H54 (cell line): Measurements from ENCODE around the gene ALDH16A1.

Source experiments
- DNase-seq: peaks from one replicate; pipeline ENCODE4 v3.0.0; 2011; ENCODE audit warnings: low spot score, mixed read lengths; ENCODE audit not compliant: insufficient read length
- FAIRE-seq: peaks from 3 replicates; lab custom pipeline; 2011; peaks lifted over from hg19 to GRCh38; lab: Jason Lieb, UNC
- POLR2A ChIP-seq: IDR thresholded peaks from 2 replicates; pipeline ENCODE4 v1.6.1; 2011; ENCODE audit warnings: low read depth, mild to moderate bottlenecking, low read length

ALDH16A1 gene

DNA sequence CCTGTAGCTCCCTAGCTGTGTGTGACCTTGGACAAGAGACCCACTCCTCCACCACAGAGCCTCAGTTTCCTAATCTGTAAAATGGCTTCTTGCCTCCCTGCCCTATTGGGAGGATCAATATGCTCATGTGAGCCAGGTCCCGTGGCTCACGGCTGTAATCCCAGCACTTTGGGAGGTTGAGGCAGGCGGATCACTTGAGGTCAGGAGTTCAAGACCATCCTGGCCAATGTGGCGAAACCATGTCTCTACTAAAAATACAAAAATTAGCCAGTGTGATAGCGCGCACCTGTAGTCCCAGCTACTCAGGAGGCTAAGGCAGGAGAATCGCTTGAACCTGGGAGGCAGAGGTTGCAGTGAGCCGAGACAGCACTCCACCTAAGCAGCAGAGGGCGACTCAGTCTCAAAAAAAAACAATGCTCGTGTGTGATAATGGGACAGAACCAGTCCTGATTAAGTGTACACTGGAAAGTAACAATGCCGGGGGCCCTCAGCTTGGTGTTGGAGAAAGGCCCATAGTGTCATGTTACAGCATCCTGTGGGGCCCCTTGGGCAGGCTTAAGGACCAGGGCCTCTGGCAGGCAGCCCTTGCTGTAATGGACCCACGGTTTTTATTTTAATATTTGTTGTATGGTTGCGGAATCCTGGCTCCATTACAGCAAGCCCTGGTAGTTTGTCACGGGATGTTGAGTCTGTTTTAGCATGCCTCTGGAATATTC, 50.0 kb downstream of the ALDH16A1 start:
- no peak for TF ChIP-seq POLR2A
- FAIRE-seq (no peak), DNase-seq (no peak)

DNA sequence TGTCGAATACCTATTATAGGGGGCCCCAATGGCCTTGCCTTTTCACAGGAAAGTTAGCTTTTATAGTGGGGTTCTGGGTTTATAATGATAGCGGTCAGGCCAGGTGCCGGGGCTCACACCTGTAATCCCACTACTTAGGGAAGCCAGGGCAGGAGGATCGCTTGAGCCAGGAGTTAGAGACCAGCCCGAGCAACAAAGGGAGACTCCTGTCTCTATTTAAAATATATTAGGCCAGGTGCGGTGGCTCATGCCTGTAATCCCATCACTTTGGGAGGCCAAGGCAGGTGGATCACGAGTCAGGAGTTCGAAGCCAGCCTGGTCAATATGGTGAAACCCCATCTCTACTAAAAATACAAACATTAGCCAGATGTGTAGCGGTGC, 50.5 kb downstream of the ALDH16A1 start:
- FAIRE-seq (no peak), DNase-seq (no peak)
- TF ChIP-seq POLR2A = no peak

DNA sequence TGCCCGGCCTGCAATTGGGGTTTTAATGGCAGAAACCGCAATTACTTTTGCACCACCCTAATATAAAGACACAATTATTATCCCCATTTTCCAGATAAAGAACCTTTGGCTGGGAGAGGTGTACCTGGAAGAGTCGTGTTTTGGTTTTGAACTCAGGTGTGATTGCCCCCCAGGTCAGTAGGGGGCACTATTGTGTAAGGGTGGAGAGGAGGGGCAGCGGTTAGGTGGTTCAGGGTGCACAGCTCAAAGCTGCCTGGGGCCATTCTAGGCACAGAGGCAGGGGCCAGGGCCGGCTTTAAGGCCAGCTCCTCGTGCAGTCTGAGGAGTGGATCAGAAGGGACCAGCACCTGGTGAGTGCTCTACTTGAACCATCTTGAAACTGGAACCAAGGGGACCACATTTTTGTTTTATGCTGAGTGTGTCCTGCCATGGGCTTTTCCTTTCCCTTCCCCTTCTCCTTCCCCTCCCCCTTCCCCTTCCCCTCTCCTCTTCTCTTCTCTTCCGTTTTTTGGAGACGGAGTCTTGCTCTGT, 53.6 kb downstream of the ALDH16A1 start:
- TF ChIP-seq POLR2A = no peak
- DNase-seq (peak; percentile 84), FAIRE-seq (no peak)

DNA sequence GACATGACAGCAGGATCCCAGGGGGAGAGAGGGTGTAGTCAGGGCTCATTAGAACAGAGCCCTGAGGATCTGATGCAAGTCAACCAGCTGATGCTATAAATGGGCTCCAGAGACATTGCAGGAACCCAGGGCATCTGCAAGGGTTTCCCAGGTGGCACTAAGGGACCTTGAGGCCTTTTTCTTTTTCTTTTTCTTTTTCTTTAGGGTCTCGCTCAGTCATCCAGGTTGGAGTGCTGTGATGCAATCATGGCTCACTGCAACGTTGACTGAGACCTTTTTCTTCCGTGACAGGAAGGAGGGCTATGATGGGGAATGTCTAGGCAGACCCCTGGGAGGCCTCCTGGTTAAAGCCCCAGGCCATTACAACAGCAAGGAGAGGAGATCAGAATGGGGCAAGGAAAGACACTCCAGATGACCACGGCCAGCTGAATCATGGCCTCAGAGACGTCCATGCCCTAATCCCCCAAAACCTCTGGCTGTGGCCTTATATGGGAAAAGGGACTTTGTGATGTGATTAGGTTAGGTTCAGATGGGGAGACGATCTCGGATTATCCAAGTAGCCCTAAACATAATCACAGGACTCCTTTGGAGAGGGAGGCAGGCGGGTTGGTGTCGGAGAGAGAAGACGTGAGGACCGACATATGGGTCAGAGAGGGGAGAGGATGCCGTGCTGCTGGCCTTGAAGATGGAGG, 54.9 kb downstream of the ALDH16A1 start:
- TF ChIP-seq POLR2A = no peak
- no peak for DNase-seq
- FAIRE-seq = no peak

DNA sequence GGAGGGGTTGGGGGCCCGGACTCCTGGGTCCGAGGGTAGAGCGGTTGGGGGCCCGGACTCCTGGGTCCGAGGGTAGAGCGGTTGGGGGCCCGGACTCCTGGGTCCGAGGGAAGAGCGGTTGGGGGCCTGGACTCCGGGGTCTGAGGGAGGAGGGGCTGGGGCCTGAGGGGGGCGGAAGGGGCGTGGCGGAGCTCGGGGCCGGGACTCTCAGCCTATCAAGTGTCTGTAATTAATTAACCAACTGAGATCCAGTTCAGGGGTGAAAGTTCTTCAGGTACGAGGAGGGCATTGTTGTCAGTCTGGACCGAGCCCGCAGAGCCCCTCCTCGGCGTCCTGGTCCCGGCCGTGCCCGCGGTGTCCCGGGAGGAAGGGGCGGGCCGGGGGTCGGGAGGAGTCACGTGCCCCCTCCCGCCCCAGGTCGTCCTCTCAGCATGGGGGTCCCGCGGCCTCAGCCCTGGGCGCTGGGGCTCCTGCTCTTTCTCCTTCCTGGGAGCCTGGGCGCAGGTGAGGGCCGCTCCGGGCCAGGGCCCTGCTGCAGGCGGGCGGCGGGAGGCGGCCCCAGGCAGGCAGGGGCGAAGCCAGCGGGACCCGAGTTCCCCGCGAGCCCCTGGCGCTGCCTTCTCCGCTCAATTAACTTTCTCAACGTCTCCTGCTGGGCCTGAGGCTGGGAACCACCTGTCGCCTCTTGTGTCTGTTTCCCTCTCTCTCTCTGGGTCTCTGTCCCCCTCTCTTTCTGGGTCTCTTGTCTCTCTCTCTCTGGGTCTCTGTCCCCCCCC, 60.1 kb downstream of the ALDH16A1 start:
- no peak for TF ChIP-seq POLR2A
- no peak for DNase-seq
- FAIRE-seq = no peak

DNA sequence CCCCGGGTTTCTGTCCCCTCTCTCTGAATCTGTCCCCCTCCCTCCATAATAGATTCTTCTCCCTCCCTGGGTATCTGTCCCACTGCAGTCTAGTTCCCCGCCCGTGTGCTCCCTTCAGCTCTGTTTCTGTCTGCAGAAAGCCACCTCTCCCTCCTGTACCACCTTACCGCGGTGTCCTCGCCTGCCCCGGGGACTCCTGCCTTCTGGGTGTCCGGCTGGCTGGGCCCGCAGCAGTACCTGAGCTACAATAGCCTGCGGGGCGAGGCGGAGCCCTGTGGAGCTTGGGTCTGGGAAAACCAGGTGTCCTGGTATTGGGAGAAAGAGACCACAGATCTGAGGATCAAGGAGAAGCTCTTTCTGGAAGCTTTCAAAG, 60.7 kb downstream of the ALDH16A1 start:
- DNase-seq (no peak), FAIRE-seq (no peak)

DNA sequence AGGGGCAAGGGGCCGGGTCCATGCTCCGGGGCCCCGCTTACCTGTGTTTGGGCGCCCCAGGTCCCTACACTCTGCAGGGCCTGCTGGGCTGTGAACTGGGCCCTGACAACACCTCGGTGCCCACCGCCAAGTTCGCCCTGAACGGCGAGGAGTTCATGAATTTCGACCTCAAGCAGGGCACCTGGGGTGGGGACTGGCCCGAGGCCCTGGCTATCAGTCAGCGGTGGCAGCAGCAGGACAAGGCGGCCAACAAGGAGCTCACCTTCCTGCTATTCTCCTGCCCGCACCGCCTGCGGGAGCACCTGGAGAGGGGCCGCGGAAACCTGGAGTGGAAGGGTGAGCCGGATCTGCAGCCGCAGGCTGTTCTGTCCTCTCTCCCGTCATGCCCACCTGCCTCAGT, 61.1 kb downstream of the ALDH16A1 start:
- no peak for FAIRE-seq
- DNase-seq = no peak
- no peak for TF ChIP-seq POLR2A

More for the DNA sequence above, 60.7 kb downstream of the ALDH16A1 start:
- no peak for TF ChIP-seq POLR2A

DNA sequence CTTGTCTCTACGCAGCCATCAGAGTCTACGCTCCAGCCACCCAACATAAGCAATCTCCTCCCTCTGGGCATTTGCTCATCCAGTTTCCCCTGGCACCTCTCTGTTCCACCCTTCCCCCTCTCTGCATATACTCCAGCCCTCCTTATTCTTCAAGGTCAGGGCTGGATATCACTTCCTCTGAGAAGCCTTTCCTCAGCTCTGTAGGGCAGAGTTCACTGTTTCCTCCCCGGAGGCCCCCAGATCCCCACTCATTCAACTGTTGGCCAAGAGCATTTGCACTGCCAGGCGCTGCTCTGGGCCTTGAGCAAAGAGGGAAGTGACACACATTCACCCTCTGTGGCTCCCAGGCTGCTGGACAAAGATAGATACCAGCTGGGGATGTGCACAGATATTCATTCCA, 62.7 kb downstream of the ALDH16A1 start:
- no peak for TF ChIP-seq POLR2A
- DNase-seq (no peak), FAIRE-seq (no peak)

DNA sequence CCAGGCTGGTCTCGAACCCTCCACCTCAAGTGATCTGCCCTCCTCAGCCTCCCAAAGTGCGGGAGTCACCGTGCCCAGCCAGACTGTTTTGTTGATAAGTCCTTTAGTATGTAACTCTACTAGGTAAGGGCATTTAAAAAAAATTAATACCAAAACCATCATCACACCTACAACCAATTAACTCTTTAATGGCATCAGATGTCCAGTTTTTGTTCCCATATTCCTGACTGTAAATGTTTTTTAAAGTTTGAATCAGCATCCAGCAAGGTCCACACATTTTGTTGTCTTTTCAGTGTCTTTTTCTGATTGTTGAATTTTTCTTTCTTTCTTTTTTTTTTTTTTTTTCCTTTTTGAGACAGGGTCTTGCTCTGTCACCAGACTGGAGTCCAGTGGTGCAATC, 65.0 kb downstream of the ALDH16A1 start:
- TF ChIP-seq POLR2A = no peak
- no peak for DNase-seq
- FAIRE-seq = no peak
